Adrenal gland (tissue), 5 donors: Measurements from ENCODE around the gene SETSIP.

Source experiments
- CTCF ChIP-seq, 6 experiments: fragments of 450-650 bp in 4 of 6; fragments of 200-600 bp in 2 of 6; sonication (generic) in 1 of 6; IDR thresholded peaks; 1 replicate in 5 of 6; 2 replicates in 1 of 6; pipeline versions ENCODE4 v1.5.1 to v1.8.0; 2016 to 2021; ENCODE audit warnings: antibody characterized with exemption in 6 of 6, mild to moderate bottlenecking in 2 of 6, moderate library complexity in 1 of 6
- POLR2A ChIP-seq, 2 donors: fragments of 450-650 bp; IDR thresholded peaks; one replicate each; pipeline ENCODE4 v1.6.1; 2017; ENCODE audit warnings: antibody characterized with exemption in 2 of 2, mild to moderate bottlenecking in 2 of 2, moderate library complexity in 1 of 2
- donor health status: DM: no; HTN: no; CAD: no.

- TF ChIP-seq CTCF (IDR thresholded peaks at IDR 0.05) = no peak
- no peak for TF ChIP-seq POLR2A (IDR thresholded peaks at IDR 0.05)
Observed at GRCh38 chr1:92045766-92046495, 29.3 kb downstream of the SETSIP start.
